Ovary (tissue), 3 donors: Measurements from ENCODE around the gene SIGMAR1.

Source experiments
- CTCF ChIP-seq, 3 donors: fragments of 450-650 bp in 2 of 3; fragments of 200-600 bp in 1 of 3; IDR thresholded peaks; one replicate each; pipeline versions ENCODE4 v1.5.1 to v1.8.0; 2016 to 2022; ENCODE audit warnings: antibody characterized with exemption in 3 of 3, mild to moderate bottlenecking in 1 of 3
- EP300 ChIP-seq: sonication (generic); formaldehyde crosslinking; IDR thresholded peaks from one replicate; pipeline ENCODE4 v1.6.1; 2017; ENCODE audit warnings: antibody characterized with exemption
- donor health status: DM: no; HTN: no; CAD: no.

GRCh38 chr9:34633166-34633565 lies 4.4 kb downstream of the SIGMAR1 start:
- TF ChIP-seq CTCF (IDR thresholded peaks at IDR 0.05) (no peak), EP300 (no peak)
